HepG2 (cell line): ENCODE data around the gene KRTAP1-3. TPM values are rescaled to one million over a fixed set of nuclear protein-coding genes. Genes with fewer than 3 reads are reported as not detected.
"Not testable (repeated sequence)": the region's sequence is repeated elsewhere in the genome, so short reads cannot be mapped to it uniquely, and the experiment has no call there.

Source experiments
- ARID5B ChIP-seq: IDR thresholded peaks from 2 replicates; pipeline ENCODE4 v1.4.0; 2020; ENCODE audit warnings: mild to moderate bottlenecking, missing genetic modification reagents
- ATF7 ChIP-seq, 2 experiments: fragments of 450-650 bp in 1 of 2; sonication (generic) in 1 of 2; formaldehyde crosslinking in 1 of 2; IDR thresholded peaks; 2 replicates each; pipeline versions ENCODE4 v1.4.0 to v1.6.1; 2016 to 2020; ENCODE audit warnings: antibody characterized with exemption in 1 of 2, mild to moderate bottlenecking in 1 of 2, missing genetic modification reagents in 1 of 2
- ELF3 ChIP-seq: IDR thresholded peaks from 2 replicates; pipeline ENCODE4 v1.6.1; 2016; ENCODE audit warnings: missing genetic modification reagents, missing compliant biosample characterization
- EP300 ChIP-seq, 3 experiments: sonication (generic) in 1 of 3; formaldehyde crosslinking in 1 of 3; IDR thresholded peaks; 2 replicates each; pipeline versions ENCODE4 v1.5.1 to v1.6.1; 2011 to 2020; ENCODE audit warnings: low read depth in 2 of 3, low read length in 2 of 3, borderline replicate concordance in 1 of 3, improper control_type of control experiment in 1 of 3, mild to moderate bottlenecking in 1 of 3, missing genetic modification reagents in 1 of 3, moderate library complexity in 1 of 3
- GATAD2A ChIP-seq: IDR thresholded peaks from 2 replicates; pipeline ENCODE4 v1.6.1; 2016
- HMG20A ChIP-seq: IDR thresholded peaks from 2 replicates; pipeline ENCODE4 v1.6.1; 2016; ENCODE audit warnings: borderline replicate concordance
- HMGXB3 ChIP-seq: sonication (generic); formaldehyde crosslinking; IDR thresholded peaks from 2 replicates; pipeline ENCODE4 v1.4.0; 2020; ENCODE audit warnings: missing genetic modification reagents, borderline replicate concordance
- HNF4A ChIP-seq: sonication (generic); formaldehyde crosslinking; IDR thresholded peaks from 2 replicates; pipeline ENCODE4 v1.4.0; 2020; ENCODE audit warnings: missing genetic modification reagents
- MED1 ChIP-seq: sonication (generic); formaldehyde crosslinking; IDR thresholded peaks from 2 replicates; pipeline ENCODE4 v1.4.0; 2020; ENCODE audit warnings: missing genetic modification reagents
- NFIC ChIP-seq: IDR thresholded peaks from 2 replicates; pipeline ENCODE4 v1.6.1; 2012; ENCODE audit warnings: mild to moderate bottlenecking, low read length, inconsistent platforms
- RARA ChIP-seq: IDR thresholded peaks from 2 replicates; pipeline ENCODE4 v1.6.1; 2016; ENCODE audit warnings: missing genetic modification reagents, missing compliant biosample characterization
- RCOR2 ChIP-seq: IDR thresholded peaks from 2 replicates; pipeline ENCODE4 v1.6.1; 2016; ENCODE audit warnings: missing biosample characterization, missing genetic modification reagents
- SMC3 ChIP-seq: IDR thresholded peaks from 2 replicates; pipeline ENCODE4 v1.6.1; 2011; ENCODE audit warnings: low read length, improper control_type of control experiment
- TBX3 ChIP-seq: fragments of 450-650 bp; IDR thresholded peaks from 2 replicates; pipeline ENCODE4 v1.6.1; 2017; ENCODE audit warnings: antibody characterized with exemption, mild to moderate bottlenecking, inconsistent platforms, borderline replicate concordance
- polyA plus RNA-seq, 8 experiments: library from polyadenylated mRNA; depleted of rRNA in 3 of 8; stranded (reverse) in 7 of 8; unstranded in 1 of 8; fragments of >200 nt; fragmentation: Illumina TruSeq in 4 of 8; extraction: Trizol in 4 of 8; gene quantifications; 2 replicates each; pipeline versions ENCODE4 v1.2.1 to v1.2.3, GENCODE V29; 2011 to 2016; ENCODE audit warnings: low read depth in 4 of 8, missing spikeins in 1 of 8, mixed read lengths in 1 of 8; ENCODE audit not compliant: insufficient read depth in 1 of 8
- total RNA-seq, 5 experiments: library from RNA; depleted of rRNA; stranded (reverse); fragments of >200 nt; fragmentation: Illumina TruSeq; extraction: Trizol; gene quantifications; 2 replicates each; pipeline ENCODE4 v1.2.3, GENCODE V29; 2016; ENCODE audit warnings: low read depth in 1 of 5
- TF ChIP-seq, protein P1 (sequence below): sonication (generic); formaldehyde crosslinking; conservative IDR thresholded peaks from 2 replicates; pipeline ENCODE4 v1.4.0; 2020; ENCODE audit warnings: mild to moderate bottlenecking, missing genetic modification reagents, moderate library complexity

The KRTAP1-3 gene
- total and polyA plus RNA-seq, 2 of the 13 experiments (the other 11 are each of a cell fraction or from before 2014, with no cell fraction given), result not detected

DNA sequence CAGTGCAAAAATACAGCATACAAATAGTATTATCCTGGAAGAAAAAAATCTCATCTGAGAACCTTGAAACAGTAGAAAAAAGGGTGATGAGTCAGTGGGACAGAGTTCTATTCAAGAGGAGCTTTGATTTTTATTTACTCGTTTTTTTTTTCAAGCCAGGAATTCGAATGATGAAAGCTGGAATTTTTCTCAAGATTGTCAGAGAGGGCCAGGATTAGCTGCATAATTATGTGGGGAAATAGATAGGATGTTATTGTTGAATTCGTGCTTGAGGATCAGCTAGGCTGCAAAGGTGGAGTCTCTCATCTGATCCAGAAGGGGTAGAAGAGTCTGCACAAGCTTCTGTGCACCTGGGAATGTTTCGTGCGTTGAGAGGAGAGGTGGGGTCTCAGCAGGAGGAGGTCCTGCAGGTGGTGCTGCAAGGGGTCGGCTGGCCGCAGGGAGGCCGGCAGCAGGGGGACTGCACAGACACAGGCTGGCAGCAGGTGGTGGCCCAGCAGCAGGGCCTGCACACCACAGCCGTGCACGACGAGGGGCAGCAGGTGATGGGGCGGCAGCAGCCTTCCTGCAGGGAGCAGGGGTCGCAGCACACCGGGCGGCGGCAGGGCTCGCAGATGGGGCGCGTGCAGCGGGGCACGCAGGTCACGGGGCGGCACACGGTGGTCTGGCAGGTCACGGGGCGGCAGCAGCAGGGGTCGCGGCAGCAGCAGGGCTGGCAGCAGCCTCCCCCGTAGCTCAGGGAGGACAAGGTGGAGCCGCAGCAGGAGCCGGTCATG, 24.8 kb upstream of the KRTAP1-3 start (continued):
- TF ChIP-seq HMGXB3 (0 out of 2 replicates have a peak, but pooled peaks have one; percentile 41), HNF4A (CRISPR knock-in tag) (peak; percentile 49), NFIC (peak; percentile 96; the same call in 1 of the 2 replicates), SMC3 (peak; percentile 18; the same call in 1 of the 2 replicates), GATAD2A (CRISPR knock-in tag) (peak; percentile 80), ARID5B (CRISPR knock-in tag) (peak; percentile 99), MED1 (CRISPR knock-in tag) (peak; percentile 93), EP300 (IDR thresholded peaks at IDR 0.05; ENCODE audit: low read depth in 2 of 2, low read length in 2 of 2) (peak; percentile 78 to 97), EP300 (CRISPR knock-in tag; IDR thresholded peaks at IDR 0.05; ENCODE audit: borderline replicate concordance) (peak; percentile 86), HMG20A (CRISPR knock-in tag) (peak; percentile 97; the same call in 1 of the 2 replicates), RCOR2 (CRISPR knock-in tag) (peak; percentile 85), TBX3 (peak; percentile 56; the same call in 1 of the 2 replicates), ELF3 (peak; percentile 69; the same call in 1 of the 2 replicates), RARA (CRISPR knock-in tag) (peak; percentile 81), ATF7 (IDR thresholded peaks at IDR 0.05) (peak; percentile 14; the same call in 1 of the 2 replicates)
- TF ChIP-seq, protein P1, sequence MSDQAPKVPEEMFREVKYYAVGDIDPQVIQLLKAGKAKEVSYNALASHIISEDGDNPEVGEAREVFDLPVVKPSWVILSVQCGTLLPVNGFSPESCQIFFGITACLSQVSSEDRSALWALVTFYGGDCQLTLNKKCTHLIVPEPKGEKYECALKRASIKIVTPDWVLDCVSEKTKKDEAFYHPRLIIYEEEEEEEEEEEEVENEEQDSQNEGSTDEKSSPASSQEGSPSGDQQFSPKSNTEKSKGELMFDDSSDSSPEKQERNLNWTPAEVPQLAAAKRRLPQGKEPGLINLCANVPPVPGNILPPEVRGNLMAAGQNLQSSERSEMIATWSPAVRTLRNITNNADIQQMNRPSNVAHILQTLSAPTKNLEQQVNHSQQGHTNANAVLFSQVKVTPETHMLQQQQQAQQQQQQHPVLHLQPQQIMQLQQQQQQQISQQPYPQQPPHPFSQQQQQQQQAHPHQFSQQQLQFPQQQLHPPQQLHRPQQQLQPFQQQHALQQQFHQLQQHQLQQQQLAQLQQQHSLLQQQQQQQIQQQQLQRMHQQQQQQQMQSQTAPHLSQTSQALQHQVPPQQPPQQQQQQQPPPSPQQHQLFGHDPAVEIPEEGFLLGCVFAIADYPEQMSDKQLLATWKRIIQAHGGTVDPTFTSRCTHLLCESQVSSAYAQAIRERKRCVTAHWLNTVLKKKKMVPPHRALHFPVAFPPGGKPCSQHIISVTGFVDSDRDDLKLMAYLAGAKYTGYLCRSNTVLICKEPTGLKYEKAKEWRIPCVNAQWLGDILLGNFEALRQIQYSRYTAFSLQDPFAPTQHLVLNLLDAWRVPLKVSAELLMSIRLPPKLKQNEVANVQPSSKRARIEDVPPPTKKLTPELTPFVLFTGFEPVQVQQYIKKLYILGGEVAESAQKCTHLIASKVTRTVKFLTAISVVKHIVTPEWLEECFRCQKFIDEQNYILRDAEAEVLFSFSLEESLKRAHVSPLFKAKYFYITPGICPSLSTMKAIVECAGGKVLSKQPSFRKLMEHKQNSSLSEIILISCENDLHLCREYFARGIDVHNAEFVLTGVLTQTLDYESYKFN (CRISPR knock-in tag), result peak; percentile 87
- not testable (repeated sequence) for TF ChIP-seq ATF7 (CRISPR knock-in tag; IDR thresholded peaks at IDR 0.05)
